HEK293 (cell line): ENCODE measurements around the gene CXorf58.
A peak's percentile ranks its signal among the peaks of the same experiment; 100 is the strongest.

Experiments used
- CTCF ChIA-PET: fragments of 350-600 bp; formaldehyde crosslinking; extraction: SDS; loops from one replicate; lab custom pipeline; 2021; ENCODE audit warnings: antibody characterized with exemption; lab: Yijun Ruan, JAX
- POLR2A ChIA-PET: fragments of 300-600 bp; formaldehyde crosslinking; extraction: SDS; loops from one replicate; lab custom pipeline; 2020; ENCODE audit warnings: antibody characterized with exemption, inconsistent platforms; lab: Yijun Ruan, JAX
- H3K27ac ChIP-seq: fragments of 200-500 bp; sonication (Bioruptor generic); 2 replicates; pipeline ENCODE4 v1.5.1; 2014; ENCODE audit warnings: low read depth, low read length, control low read depth, inconsistent platforms; ENCODE audit errors: extremely low read depth
- H3K36me3 ChIP-seq, 2 experiments: fragments of 200-500 bp in 1 of 2; sonication (Bioruptor generic) in 1 of 2; 1 replicate in 1 of 2; 2 replicates in 1 of 2; pipeline ENCODE4 v1.5.1; 2014 to 2017; ENCODE audit warnings: inconsistent platforms in 2 of 2, low read length in 2 of 2; ENCODE audit not compliant: control insufficient read depth in 2 of 2, insufficient read depth in 1 of 2
- H3K4me1 ChIP-seq: fragments of 200-500 bp; sonication (Bioruptor generic); 2 replicates; pipeline ENCODE4 v1.5.1; 2014; ENCODE audit warnings: mild to moderate bottlenecking, low read length, inconsistent platforms; ENCODE audit not compliant: control insufficient read depth, insufficient read depth
- H3K4me3 ChIP-seq: 2 replicates; pipeline ENCODE4 v1.5.1; 2011; ENCODE audit warnings: low read depth, mild to moderate bottlenecking, control low read depth, low read length, moderate library complexity
- H3K9me3 ChIP-seq: fragments of 200-500 bp; sonication (Bioruptor generic); 2 replicates; pipeline ENCODE4 v1.5.1; 2014; ENCODE audit warnings: low read depth, low read length, inconsistent platforms; ENCODE audit not compliant: control insufficient read depth, insufficient read depth
- EGR2 ChIP-seq: fragments of 450-650 bp; formaldehyde crosslinking; IDR thresholded peaks from 2 replicates; pipeline ENCODE4 v1.5.1; 2016; ENCODE audit warnings: low read depth, missing biosample characterization, missing genetic modification characterization
- GLI2 ChIP-seq: fragments of 450-650 bp; formaldehyde crosslinking; IDR thresholded peaks from 2 replicates; pipeline ENCODE4; 2017; ENCODE audit warnings: missing biosample characterization, missing genetic modification characterization, low read depth, borderline replicate concordance
- HIC1 ChIP-seq: fragments of 450-650 bp; formaldehyde crosslinking; IDR thresholded peaks from 2 replicates; pipeline ENCODE4 v1.5.1; 2016; ENCODE audit warnings: missing biosample characterization, missing genetic modification characterization
- OSR2 ChIP-seq: fragments of 450-650 bp; formaldehyde crosslinking; IDR thresholded peaks from 2 replicates; pipeline ENCODE4 v1.5.1; 2016; ENCODE audit warnings: missing biosample characterization, missing genetic modification characterization
- PRDM1 ChIP-seq: fragments of 450-650 bp; formaldehyde crosslinking; IDR thresholded peaks from 2 replicates; pipeline ENCODE4; 2016; ENCODE audit warnings: missing biosample characterization, missing genetic modification characterization
- PRDM10 ChIP-seq: fragments of 450-650 bp; formaldehyde crosslinking; IDR thresholded peaks from 2 replicates; pipeline ENCODE4 v1.5.1; 2016; ENCODE audit warnings: missing biosample characterization, missing genetic modification characterization
- PRDM4 ChIP-seq: fragments of 450-650 bp; formaldehyde crosslinking; IDR thresholded peaks from 2 replicates; pipeline ENCODE4 v1.5.1; 2017; ENCODE audit warnings: missing biosample characterization, missing genetic modification characterization
- PRDM6 ChIP-seq: fragments of 450-650 bp; formaldehyde crosslinking; IDR thresholded peaks from 2 replicates; pipeline ENCODE4 v1.5.1; 2017; ENCODE audit warnings: missing biosample characterization, missing genetic modification characterization
- SCRT1 ChIP-seq: fragments of 450-650 bp; formaldehyde crosslinking; IDR thresholded peaks from 2 replicates; pipeline ENCODE4 v1.5.1; 2016; ENCODE audit warnings: missing biosample characterization, missing genetic modification characterization, borderline replicate concordance
- SETDB1 ChIP-seq: IDR thresholded peaks from one replicate; pipeline ENCODE4 v1.6.1; 2017; ENCODE audit warnings: mild to moderate bottlenecking, low read length, moderate library complexity, mixed read lengths; ENCODE audit not compliant: insufficient read length
- TRIM28 ChIP-seq: IDR thresholded peaks from 2 replicates; pipeline ENCODE4 v1.6.1; 2011; ENCODE audit warnings: low read length, control low read depth, borderline replicate concordance
- ZBTB20 ChIP-seq: fragments of 450-650 bp; formaldehyde crosslinking; IDR thresholded peaks from 2 replicates; pipeline ENCODE4 v1.5.1; 2016; ENCODE audit warnings: missing biosample characterization, missing genetic modification characterization
- ZBTB48 ChIP-seq: fragments of 450-650 bp; formaldehyde crosslinking; IDR thresholded peaks from 2 replicates; pipeline ENCODE4 v1.5.1; 2016; ENCODE audit warnings: missing biosample characterization, missing genetic modification characterization
- ZBTB7A ChIP-seq: fragments of 450-650 bp; formaldehyde crosslinking; IDR thresholded peaks from 2 replicates; pipeline ENCODE4 v1.5.1; 2016; ENCODE audit warnings: low read depth, missing biosample characterization, missing genetic modification characterization
- ZFP69B ChIP-seq: fragments of 450-650 bp; formaldehyde crosslinking; IDR thresholded peaks from 2 replicates; pipeline ENCODE4 v1.5.1; 2016; ENCODE audit warnings: missing biosample characterization, missing genetic modification characterization
- ZIC2 ChIP-seq: fragments of 450-650 bp; formaldehyde crosslinking; IDR thresholded peaks from 2 replicates; pipeline ENCODE4 v1.5.1; 2016; ENCODE audit warnings: missing biosample characterization, missing genetic modification characterization
- ZNF121 ChIP-seq: fragments of 450-650 bp; formaldehyde crosslinking; IDR thresholded peaks from 2 replicates; pipeline ENCODE4 v1.5.1; 2016; ENCODE audit warnings: missing biosample characterization, missing genetic modification characterization
- ZNF140 ChIP-seq: fragments of 450-650 bp; formaldehyde crosslinking; IDR thresholded peaks from 2 replicates; pipeline ENCODE4 v1.5.1; 2016; ENCODE audit warnings: missing biosample characterization, missing genetic modification characterization
- ZNF221 ChIP-seq: fragments of 450-650 bp; formaldehyde crosslinking; IDR thresholded peaks from 2 replicates; pipeline ENCODE4 v1.5.1; 2017; ENCODE audit warnings: missing biosample characterization, missing genetic modification characterization, borderline replicate concordance
- ZNF223 ChIP-seq: fragments of 450-650 bp; formaldehyde crosslinking; IDR thresholded peaks from 2 replicates; pipeline ENCODE4 v1.5.1; 2016; ENCODE audit warnings: missing biosample characterization, missing genetic modification characterization
- ZNF335 ChIP-seq: fragments of 450-650 bp; formaldehyde crosslinking; conservative IDR thresholded peaks from 2 replicates; pipeline ENCODE4 v1.5.1; 2016; ENCODE audit warnings: missing biosample characterization, missing genetic modification characterization
- ZNF404 ChIP-seq: fragments of 450-650 bp; formaldehyde crosslinking; IDR thresholded peaks from 2 replicates; pipeline ENCODE4 v1.5.1; 2017; ENCODE audit warnings: missing biosample characterization, missing genetic modification characterization
- ZNF585B ChIP-seq: fragments of 450-650 bp; formaldehyde crosslinking; IDR thresholded peaks from 2 replicates; pipeline ENCODE4 v1.5.1; 2016; ENCODE audit warnings: missing biosample characterization, missing genetic modification characterization
- ZNF660 ChIP-seq: fragments of 450-650 bp; IDR thresholded peaks from 2 replicates; pipeline ENCODE4 v1.5.1; 2018; ENCODE audit warnings: missing biosample characterization, mild to moderate bottlenecking, missing genetic modification characterization
- ZNF704 ChIP-seq: fragments of 450-650 bp; formaldehyde crosslinking; IDR thresholded peaks from 2 replicates; pipeline ENCODE4 v1.5.1; 2016; ENCODE audit warnings: missing biosample characterization, missing genetic modification characterization
- ZXDB ChIP-seq: fragments of 450-650 bp; formaldehyde crosslinking; IDR thresholded peaks from 2 replicates; pipeline ENCODE4 v1.5.1; 2016; ENCODE audit warnings: missing biosample characterization, missing genetic modification characterization

CXorf58 gene

GRCh38 chrX:23952984-23953907 lies 45.4 kb downstream of the CXorf58 start:
- Histone ChIP-seq H3K27ac (0 out of 2 replicates have a peak overlapping the region, but pooled peaks have one; percentile 12), H3K9me3 (no peaks in the 10 kb centered on the region), H3K4me3 (no peak overlapping the region), H3K4me1 (no peaks in the 10 kb centered on the region), H3K36me3 (no peaks in the 10 kb centered on the region)
- POLR2A ChIA-PET, result no interaction called here
- CTCF ChIA-PET, result no interaction called here
- no peak for TF ChIP-seq ZNF585B (tag by site-specific recombination)
- TF ChIP-seq OSR2, result peak; percentile 50
- TF ChIP-seq ZNF121 (tag by site-specific recombination), result no peak
- no peak for TF ChIP-seq ZBTB7A (tag by site-specific recombination)
- peak; percentile 26; the same call in 1 of the 2 replicates for TF ChIP-seq HIC1
- peak; percentile 84 for TF ChIP-seq PRDM4 (tag by site-specific recombination)
- TF ChIP-seq ZNF660 (tag by site-specific recombination), result 0 out of 2 replicates have a peak, but pooled peaks have one; percentile 11
- TF ChIP-seq ZNF223 (tag by site-specific recombination), result no peak
- TF ChIP-seq PRDM10 (tag by site-specific recombination), result 0 out of 2 replicates have a peak, but pooled peaks have one; percentile 10
- TF ChIP-seq ZNF404 (tag by site-specific recombination), result no peak
- TF ChIP-seq GLI2 (tag by site-specific recombination), result no peak
- TF ChIP-seq ZNF704, result no peak
- peak; percentile 35 for TF ChIP-seq ZNF335 (tag by site-specific recombination)
- TF ChIP-seq ZBTB48 (tag by site-specific recombination), result no peak
- 0 out of 2 replicates have a peak, but pooled peaks have one; percentile 16 for TF ChIP-seq ZFP69B (tag by site-specific recombination)
- 0 out of 2 replicates have a peak, but pooled peaks have one; percentile 16 for TF ChIP-seq PRDM6 (tag by site-specific recombination)
- TF ChIP-seq ZNF140 (tag by site-specific recombination), result no peak
- TF ChIP-seq SETDB1, result no peak
- TF ChIP-seq ZBTB20 (tag by site-specific recombination), result no peak; the same call in 1 of the 2 replicates
- peak; percentile 94 for TF ChIP-seq ZIC2 (tag by site-specific recombination)
- peak; percentile 72; the same call in 1 of the 2 replicates for TF ChIP-seq SCRT1 (tag by site-specific recombination)
- TF ChIP-seq TRIM28, result 0 out of 2 replicates have a peak, but pooled peaks have one; percentile 10
- no peak for TF ChIP-seq ZXDB
- no peak for TF ChIP-seq ZNF221
- TF ChIP-seq EGR2 (tag by site-specific recombination), result no peak
- 0 out of 2 replicates have a peak, but pooled peaks have one; percentile 22 for TF ChIP-seq PRDM1 (tag by site-specific recombination)
